Measurements from ENCODE around the gene ELAC2. TPM values are rescaled to one million over a fixed set of nuclear protein-coding genes. Genes with fewer than 3 reads are reported as not detected.

Gene ELAC2
- total RNA-seq, 1 experiment from 2014 or later = 62.7 TPM

GRCh38 chr17:13055131-13055530 lies 37.3 kb upstream of the ELAC2 start:
- TF ChIP-seq EZH2 (IDR thresholded peaks at IDR 0.05; ENCODE audit: low read depth) (no peak), CTCF (conservative IDR thresholded peaks at IDR 0.05) (no peak)
- Histone ChIP-seq H3K9me3 (ENCODE audit: insufficient read depth, low read depth) (no peaks in the 10 kb centered on the region), H3K27ac (no peak overlapping the region), H3K4me3 (no peak overlapping the region), H2AFZ (no peak overlapping the region), H3K4me1 (replicated peaks; ENCODE audit: insufficient read depth) (no peaks in the 10 kb centered on the region), H3K79me2 (ENCODE audit: low read depth) (no peaks in the 10 kb centered on the region), H3K36me3 (ENCODE audit: low read depth) (no peaks in the 10 kb centered on the region), H4K20me1 (ENCODE audit: insufficient read depth) (no peaks in the 10 kb centered on the region), H3K27me3 (ENCODE audit: insufficient read depth, low read depth) (peaks cover 71% of the 10 kb centered on the region), H3F3A (ENCODE audit: insufficient read depth, low read depth) (no peaks in the 10 kb centered on the region), H3K4me2 (no peak overlapping the region), H3K9me2 (ENCODE audit: insufficient read depth) (no peaks in the 10 kb centered on the region)
- intact Hi-C loops (cut with micrococcal nuclease; ENCODE audit: unreplicated experiment) = no loop called here
- CTCF ChIA-PET = no interaction called here
- POLR2A ChIA-PET (ENCODE audit: unreplicated experiment) = no interaction called here
- no TSS peak for BruUV-seq (replicated peaks)
- no peak for DNase-seq

GRCh38 chr17:13054666-13055065 lies 36.8 kb upstream of the ELAC2 start:
- Histone ChIP-seq H3K36me3 (ENCODE audit: low read depth) (no peaks in the 10 kb centered on the region), H2AFZ (no peak overlapping the region), H3K27me3 (ENCODE audit: insufficient read depth, low read depth) (peaks cover 68% of the 10 kb centered on the region), H3K4me3 (no peak overlapping the region), H3K4me1 (replicated peaks; ENCODE audit: insufficient read depth) (no peaks in the 10 kb centered on the region), H3K79me2 (ENCODE audit: low read depth) (no peaks in the 10 kb centered on the region), H3F3A (ENCODE audit: insufficient read depth, low read depth) (no peaks in the 10 kb centered on the region), H3K9me2 (ENCODE audit: insufficient read depth) (no peaks in the 10 kb centered on the region), H3K4me2 (no peak overlapping the region), H3K9me3 (ENCODE audit: insufficient read depth, low read depth) (no peaks in the 10 kb centered on the region), H3K27ac (no peak overlapping the region), H4K20me1 (ENCODE audit: insufficient read depth) (no peaks in the 10 kb centered on the region)
- ChIA-PET POLR2A (ENCODE audit: unreplicated experiment) (no interaction called here), CTCF (no interaction called here)
- TF ChIP-seq CTCF (conservative IDR thresholded peaks at IDR 0.05) = no peak
- no peak for TF ChIP-seq EZH2 (IDR thresholded peaks at IDR 0.05; ENCODE audit: low read depth)
- no TSS peak for BruUV-seq (replicated peaks)
- intact Hi-C loops (cut with micrococcal nuclease; ENCODE audit: unreplicated experiment) = no loop called here
- no peak for DNase-seq

- ChIA-PET CTCF (no interaction called here), POLR2A (ENCODE audit: unreplicated experiment) (no interaction called here)
- H3K36me3 ChIP-seq (ENCODE audit: low read depth) = no peaks in the 10 kb centered on the region
- TF ChIP-seq CTCF (conservative IDR thresholded peaks at IDR 0.05) = no peak
- no peak for TF ChIP-seq EZH2 (IDR thresholded peaks at IDR 0.05; ENCODE audit: low read depth)
- no peak overlapping the region for H3K27ac ChIP-seq
- no peak overlapping the region for H3K4me3 ChIP-seq
- intact Hi-C loops (cut with micrococcal nuclease; ENCODE audit: unreplicated experiment) = no loop called here
- DNase-seq = no peak
- H3K79me2 ChIP-seq (ENCODE audit: low read depth) = no peaks in the 10 kb centered on the region
- no peak overlapping the region for H3K4me2 ChIP-seq
- no peaks in the 10 kb centered on the region for H3K4me1 ChIP-seq (replicated peaks; ENCODE audit: insufficient read depth)
- H3K9me2 ChIP-seq (ENCODE audit: insufficient read depth) = no peaks in the 10 kb centered on the region
- H4K20me1 ChIP-seq (ENCODE audit: insufficient read depth) = no peaks in the 10 kb centered on the region
- H3K9me3 ChIP-seq (ENCODE audit: insufficient read depth, low read depth) = no peaks in the 10 kb centered on the region
- H3F3A ChIP-seq (ENCODE audit: insufficient read depth, low read depth) = no peaks in the 10 kb centered on the region
- peaks cover 72% of the 10 kb centered on the region for H3K27me3 ChIP-seq (ENCODE audit: insufficient read depth, low read depth)
- no peak overlapping the region for H2AFZ ChIP-seq
- BruUV-seq (replicated peaks) = no TSS peak
These were observed 34.1 kb upstream of the ELAC2 start for GRCh38 chr17:13051915-13052314.

Measured in PC-9 (cell line).